ENCODE measurements around the gene PPP6R3.

Gene PPP6R3

GRCh38 chr11:68498903-68499883 lies 38.6 kb downstream of the PPP6R3 start:
- Histone ChIP-seq H3K36me3 (ENCODE audit: control insufficient read depth, insufficient read depth, low read length) (no peaks in the 10 kb centered on the region), H3K9me3 (ENCODE audit: control insufficient read depth, low read length) (no peaks in the 10 kb centered on the region), H3K79me2 (peaks cover 51% of the 10 kb centered on the region), H3K27me3 (ENCODE audit: control insufficient read depth, insufficient read depth, low read length) (no peaks in the 10 kb centered on the region), H3K4me1 (peaks cover 17% of the 10 kb centered on the region), H3K4me3 (ENCODE audit: low read depth, low read length) (no peak overlapping the region), H3K4me2 (ENCODE audit: low read length) (no peak overlapping the region), H2AFZ (no peak overlapping the region), H3K27ac (no peak overlapping the region), H3K9ac (no peak overlapping the region)
- TF ChIP-seq, protein P1, sequence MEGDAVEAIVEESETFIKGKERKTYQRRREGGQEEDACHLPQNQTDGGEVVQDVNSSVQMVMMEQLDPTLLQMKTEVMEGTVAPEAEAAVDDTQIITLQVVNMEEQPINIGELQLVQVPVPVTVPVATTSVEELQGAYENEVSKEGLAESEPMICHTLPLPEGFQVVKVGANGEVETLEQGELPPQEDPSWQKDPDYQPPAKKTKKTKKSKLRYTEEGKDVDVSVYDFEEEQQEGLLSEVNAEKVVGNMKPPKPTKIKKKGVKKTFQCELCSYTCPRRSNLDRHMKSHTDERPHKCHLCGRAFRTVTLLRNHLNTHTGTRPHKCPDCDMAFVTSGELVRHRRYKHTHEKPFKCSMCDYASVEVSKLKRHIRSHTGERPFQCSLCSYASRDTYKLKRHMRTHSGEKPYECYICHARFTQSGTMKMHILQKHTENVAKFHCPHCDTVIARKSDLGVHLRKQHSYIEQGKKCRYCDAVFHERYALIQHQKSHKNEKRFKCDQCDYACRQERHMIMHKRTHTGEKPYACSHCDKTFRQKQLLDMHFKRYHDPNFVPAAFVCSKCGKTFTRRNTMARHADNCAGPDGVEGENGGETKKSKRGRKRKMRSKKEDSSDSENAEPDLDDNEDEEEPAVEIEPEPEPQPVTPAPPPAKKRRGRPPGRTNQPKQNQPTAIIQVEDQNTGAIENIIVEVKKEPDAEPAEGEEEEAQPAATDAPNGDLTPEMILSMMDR (IDR thresholded peaks at IDR 0.05) = no peak

DNA sequence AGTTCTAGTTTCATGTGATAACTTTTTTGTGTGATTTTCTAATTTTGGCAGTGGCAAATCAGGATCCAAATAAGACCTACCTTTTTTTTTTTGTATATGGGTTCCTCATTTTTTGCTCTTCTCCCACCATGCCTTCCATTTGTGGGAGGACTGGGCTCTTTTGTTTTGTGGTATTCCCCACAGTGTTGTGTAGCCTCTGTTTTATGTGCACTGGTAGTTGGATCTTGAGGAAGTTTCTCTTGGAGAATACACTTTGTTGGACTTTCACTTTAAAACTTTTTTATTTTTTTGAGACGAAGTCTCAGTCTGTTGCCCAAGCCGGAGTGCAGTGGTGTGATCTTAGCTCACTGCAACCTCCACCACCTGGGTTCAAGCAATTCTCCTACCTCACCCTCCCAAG lies 39.7 kb downstream of the PPP6R3 start:
- Histone ChIP-seq H3K4me3 (ENCODE audit: low read depth, low read length) (no peak overlapping the region), H3K36me3 (ENCODE audit: control insufficient read depth, insufficient read depth, low read length) (no peaks in the 10 kb centered on the region), H3K9ac (no peak overlapping the region), H3K4me2 (ENCODE audit: low read length) (no peak overlapping the region), H3K9me3 (ENCODE audit: control insufficient read depth, low read length) (no peaks in the 10 kb centered on the region), H2AFZ (no peak overlapping the region), H3K79me2 (peaks cover 51% of the 10 kb centered on the region), H3K4me1 (peaks cover 20% of the 10 kb centered on the region), H3K27ac (no peak overlapping the region), H3K27me3 (ENCODE audit: control insufficient read depth, insufficient read depth, low read length) (no peaks in the 10 kb centered on the region)
- TF ChIP-seq, protein P1 (IDR thresholded peaks at IDR 0.05) = no peak

GRCh38 chr11:68501813-68502212 lies 41.3 kb downstream of the PPP6R3 start:
- TF ChIP-seq, protein P1 (IDR thresholded peaks at IDR 0.05) = no peak
- H3K27ac ChIP-seq = no peak overlapping the region

DNA sequence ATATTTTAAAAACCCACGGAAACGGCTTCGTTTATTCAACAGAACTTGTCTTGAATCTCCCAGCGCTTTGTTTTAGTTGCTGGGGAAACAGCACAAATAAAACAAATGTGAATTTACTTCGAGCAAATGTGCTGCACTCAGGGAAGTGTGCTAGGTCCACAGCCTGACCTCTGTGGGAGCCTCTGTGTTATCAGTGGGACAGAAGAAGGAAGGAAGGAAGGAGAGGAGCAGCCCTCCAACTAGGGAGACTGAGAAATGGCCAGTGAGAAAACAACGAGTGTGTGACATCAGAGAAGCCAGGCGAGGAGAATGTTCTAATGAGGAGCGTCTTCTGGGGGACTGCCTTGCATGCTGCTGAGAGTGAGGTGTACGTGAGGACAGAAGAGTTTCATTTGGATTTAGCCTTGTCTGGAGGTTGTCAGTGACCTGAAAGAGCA lies 42.7 kb downstream of the PPP6R3 start:
- no peak overlapping the region for H3K9ac ChIP-seq
- H3K27me3 ChIP-seq (ENCODE audit: control insufficient read depth, insufficient read depth, low read length) = no peaks in the 10 kb centered on the region
- no peaks in the 10 kb centered on the region for H3K36me3 ChIP-seq (ENCODE audit: control insufficient read depth, insufficient read depth, low read length)
- no peak overlapping the region for H3K4me2 ChIP-seq (ENCODE audit: low read length)
- no peak overlapping the region for H2AFZ ChIP-seq
- H3K27ac ChIP-seq = no peak overlapping the region
- no peak overlapping the region for H3K4me3 ChIP-seq (ENCODE audit: low read depth, low read length)
- TF ChIP-seq, protein P1 (IDR thresholded peaks at IDR 0.05) = no peak
- peaks cover 20% of the 10 kb centered on the region for H3K4me1 ChIP-seq
- peaks cover 39% of the 10 kb centered on the region for H3K79me2 ChIP-seq
- no peaks in the 10 kb centered on the region for H3K9me3 ChIP-seq (ENCODE audit: control insufficient read depth, low read length)

More at GRCh38 chr11:68501813-68502212, 41.3 kb downstream of the PPP6R3 start:
- H3K79me2 ChIP-seq = peaks cover 42% of the 10 kb centered on the region
- peaks cover 20% of the 10 kb centered on the region for H3K4me1 ChIP-seq
- H3K27me3 ChIP-seq (ENCODE audit: control insufficient read depth, insufficient read depth, low read length) = no peaks in the 10 kb centered on the region
- no peaks in the 10 kb centered on the region for H3K9me3 ChIP-seq (ENCODE audit: control insufficient read depth, low read length)
- H3K4me3 ChIP-seq (ENCODE audit: low read depth, low read length) = no peak overlapping the region
- no peak overlapping the region for H3K4me2 ChIP-seq (ENCODE audit: low read length)
- H3K36me3 ChIP-seq (ENCODE audit: control insufficient read depth, insufficient read depth, low read length) = no peaks in the 10 kb centered on the region
- no peak overlapping the region for H2AFZ ChIP-seq
- H3K9ac ChIP-seq = no peak overlapping the region
